RCC 7860 (cell line): ENCODE measurements around the gene FAT2.
"Not testable (repeated sequence)": the region's sequence is repeated elsewhere in the genome, so short reads cannot be mapped to it uniquely, and the experiment has no call there.

Experiments
- DNase-seq: peaks from one replicate; pipeline ENCODE4 v3.0.0-alpha.2; 2015; ENCODE audit warnings: low spot score
- FAIRE-seq: peaks from 2 replicates; lab custom pipeline; 2012; peaks lifted over from hg19 to GRCh38; lab: Jason Lieb, UNC

The FAT2 gene

DNA sequence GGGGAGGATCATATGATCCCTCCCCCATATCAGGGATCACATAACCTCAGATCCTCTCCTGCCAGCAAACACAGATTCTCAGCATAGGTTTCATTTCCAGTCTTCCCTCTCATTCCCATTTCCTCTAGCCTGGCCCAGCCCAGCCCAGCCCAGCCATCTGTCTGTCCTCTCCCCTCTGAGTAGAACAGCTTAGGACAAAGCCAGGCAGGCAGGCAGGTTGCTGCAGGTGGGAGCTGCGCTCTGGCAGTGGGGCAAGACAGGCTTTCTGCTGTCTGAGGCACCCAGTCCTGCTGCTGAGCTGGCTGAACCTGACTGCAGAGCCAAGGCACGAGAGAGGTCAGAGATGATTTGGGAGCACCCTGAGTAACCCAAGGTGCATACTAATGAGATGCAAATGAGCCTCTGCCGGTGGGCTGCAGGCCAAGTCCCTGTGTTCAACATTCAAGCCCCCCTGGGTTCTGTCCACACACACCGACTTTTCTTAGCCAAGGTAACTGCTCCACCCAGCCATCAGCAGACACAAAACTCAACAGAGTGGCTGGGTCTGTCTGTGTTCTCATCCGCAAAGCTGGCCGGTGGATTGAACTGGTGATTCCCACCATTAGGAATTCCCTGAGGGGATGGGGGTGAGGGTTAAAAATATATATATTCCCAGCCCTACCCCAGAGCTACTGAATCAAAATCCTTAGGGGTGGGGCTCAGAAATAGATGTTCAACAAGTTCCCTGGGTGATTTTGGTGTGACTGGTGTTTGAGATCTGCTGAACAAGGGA is 9.1 kb downstream of the FAT2 start:
- no peak for DNase-seq

DNA sequence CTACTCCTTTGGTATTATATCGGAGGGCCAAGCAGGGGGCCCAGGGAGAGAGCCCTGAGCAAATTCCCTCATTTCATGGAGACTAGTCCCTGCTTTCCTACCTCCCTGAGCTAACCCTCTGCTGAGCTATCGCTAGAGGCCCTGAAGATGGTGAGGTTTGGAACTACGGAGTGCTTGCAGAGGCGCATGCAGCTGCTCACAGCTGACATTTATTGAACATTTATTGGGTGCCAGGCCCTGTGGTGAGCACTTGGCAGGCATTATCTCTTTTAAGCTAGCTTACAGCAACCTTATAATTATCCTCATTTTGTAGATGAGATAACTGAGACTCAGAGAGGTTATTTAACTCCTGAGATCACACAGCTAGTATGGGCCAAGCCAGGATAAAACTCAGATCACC is 9.8 kb downstream of the FAT2 start:
- no peak for DNase-seq

More for the DNA sequence above, 9.1 kb downstream of the FAT2 start:
- FAIRE-seq = no peak

DNA sequence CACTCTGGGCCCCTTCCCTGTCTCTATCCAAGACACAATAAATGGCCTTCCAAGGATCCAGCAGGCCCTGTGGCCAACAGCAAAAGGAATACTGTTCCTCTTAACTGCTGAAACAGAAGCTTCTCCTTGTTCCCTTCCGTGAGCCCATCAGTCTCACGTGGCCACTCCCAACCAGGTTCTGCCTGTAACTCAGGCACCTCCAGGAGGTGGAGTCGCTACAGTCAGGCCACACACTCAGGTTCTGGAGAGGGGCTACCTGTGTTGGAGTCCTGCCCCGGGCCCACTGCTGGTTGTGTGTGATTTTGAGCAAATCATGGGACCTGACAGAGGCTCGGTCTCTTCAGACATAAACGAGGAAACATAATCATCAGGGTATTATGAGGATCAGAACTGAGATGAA is 10.3 kb downstream of the FAT2 start:
- DNase-seq (no peak), FAIRE-seq (no peak)

More for the DNA sequence above, 9.8 kb downstream of the FAT2 start:
- no peak for FAIRE-seq

DNA sequence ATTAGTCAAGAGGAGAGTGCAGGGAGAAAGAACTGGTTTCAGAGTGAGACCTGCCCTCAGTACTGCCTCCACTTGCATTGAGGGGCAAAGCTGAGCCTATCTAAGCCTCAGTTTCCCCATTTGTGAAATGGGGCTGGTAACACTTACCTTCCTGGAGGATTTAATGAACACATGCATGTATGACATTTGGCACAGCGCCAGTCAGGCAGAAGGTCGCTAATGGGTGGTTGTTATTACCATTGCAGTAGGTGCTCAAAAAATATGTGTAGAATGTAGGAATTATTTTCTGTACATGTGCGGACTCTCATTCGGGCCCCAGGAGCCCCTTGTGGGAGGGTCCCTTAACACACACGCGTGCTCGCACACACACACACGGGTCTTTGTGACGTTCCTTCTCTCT is 10.9 kb downstream of the FAT2 start:
- FAIRE-seq (no peak), DNase-seq (no peak)

DNA sequence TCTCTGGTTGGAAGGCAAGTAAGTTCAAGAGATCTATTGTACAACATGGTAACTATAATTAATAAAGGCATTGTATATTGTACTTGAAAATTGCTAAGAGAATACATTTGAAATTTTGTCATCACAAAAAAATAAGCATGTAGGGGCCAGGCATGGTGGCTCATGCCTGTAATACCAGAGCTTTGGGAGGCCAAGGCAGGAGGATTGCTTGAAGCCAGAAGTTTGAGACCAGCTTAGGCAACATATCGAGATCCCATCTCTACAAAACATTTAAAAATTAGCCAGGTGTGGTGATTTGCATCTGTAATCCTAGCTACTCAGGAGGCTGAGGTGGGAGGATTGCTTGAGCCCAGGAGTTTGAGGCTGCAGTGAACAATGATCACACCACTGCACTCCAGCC is 12.0 kb downstream of the FAT2 start:
- FAIRE-seq, DNase-seq: not testable (repeated sequence)

DNA sequence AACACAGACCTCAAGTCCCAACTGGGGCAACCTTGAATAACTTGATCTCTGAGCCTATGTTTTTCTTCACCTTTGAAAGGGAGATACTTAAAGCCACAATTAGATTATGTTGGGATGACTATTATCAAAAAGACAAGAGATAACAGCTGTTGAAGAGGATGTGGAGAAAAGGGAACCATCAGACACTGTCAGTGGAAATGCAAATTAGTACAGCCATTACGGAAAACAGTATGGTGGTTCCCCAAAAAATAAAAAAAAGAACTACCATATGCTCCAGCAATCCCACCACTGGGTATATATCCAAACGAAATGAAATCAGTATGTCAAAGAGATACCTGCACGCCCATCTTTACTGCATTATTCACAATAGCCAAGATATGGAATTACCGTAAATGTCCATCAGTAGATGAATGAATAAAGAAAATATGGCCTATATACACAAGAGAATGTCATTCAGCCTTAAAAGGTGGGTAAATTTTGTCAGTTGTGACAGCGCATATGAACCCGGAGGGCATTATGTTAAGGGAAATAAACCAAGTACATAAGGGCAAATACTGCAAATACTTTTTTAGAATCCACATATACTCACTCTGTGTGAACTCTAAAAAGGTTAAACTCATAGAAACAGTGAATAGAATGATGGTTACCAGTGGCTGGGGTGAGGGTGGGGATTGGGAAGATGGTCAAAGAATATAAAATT is 12.7 kb downstream of the FAT2 start:
- DNase-seq (no peak), FAIRE-seq (no peak)

DNA sequence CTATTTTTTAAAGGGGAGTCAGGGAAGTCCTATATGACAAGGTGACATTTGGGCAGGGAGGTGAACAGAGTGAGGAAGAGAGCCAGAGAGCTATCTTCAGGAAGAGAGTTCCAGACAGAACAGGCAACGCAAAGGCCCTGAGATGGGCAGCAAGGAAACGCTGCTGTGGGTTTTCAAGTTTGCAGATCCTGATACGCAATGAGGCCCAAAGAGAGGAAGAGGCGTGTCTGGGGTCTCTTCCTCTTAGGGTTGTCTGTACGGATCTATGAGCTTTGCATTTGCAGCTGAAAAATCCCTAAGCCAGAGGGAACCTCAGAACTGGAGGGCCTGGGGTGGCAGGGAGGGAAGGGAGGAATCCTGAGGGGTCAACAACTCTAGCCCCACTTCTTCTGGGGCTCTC is 13.6 kb downstream of the FAT2 start:
- no peak for FAIRE-seq

DNA sequence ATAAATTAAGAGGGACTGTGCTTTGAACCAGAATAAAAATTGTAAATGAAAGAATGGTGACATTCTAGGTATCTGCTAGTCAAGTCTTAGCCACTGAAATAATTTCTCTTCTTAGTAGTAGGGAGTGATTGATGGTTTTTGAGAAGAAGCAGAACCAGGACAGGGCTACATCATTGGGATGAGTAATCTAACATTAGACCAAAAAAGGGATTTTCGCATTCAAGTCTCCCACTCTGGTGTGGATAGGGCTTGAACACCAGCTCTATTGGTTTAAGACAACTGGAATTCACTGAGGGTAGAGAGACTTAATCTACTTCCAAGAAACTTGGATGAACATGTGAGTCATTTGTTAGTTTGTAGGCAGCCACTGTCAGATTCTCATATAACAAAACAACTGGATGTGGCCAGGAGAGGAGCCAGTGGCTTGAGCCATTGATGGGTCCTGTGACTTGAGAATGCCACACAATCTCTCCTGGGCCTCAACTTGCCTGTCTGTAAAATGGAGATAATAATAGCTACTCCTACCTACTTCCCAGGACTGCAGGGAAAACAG is 16.6 kb downstream of the FAT2 start:
- DNase-seq (no peak), FAIRE-seq (no peak)

More for the DNA sequence above, 13.6 kb downstream of the FAT2 start:
- DNase-seq = no peak

DNA sequence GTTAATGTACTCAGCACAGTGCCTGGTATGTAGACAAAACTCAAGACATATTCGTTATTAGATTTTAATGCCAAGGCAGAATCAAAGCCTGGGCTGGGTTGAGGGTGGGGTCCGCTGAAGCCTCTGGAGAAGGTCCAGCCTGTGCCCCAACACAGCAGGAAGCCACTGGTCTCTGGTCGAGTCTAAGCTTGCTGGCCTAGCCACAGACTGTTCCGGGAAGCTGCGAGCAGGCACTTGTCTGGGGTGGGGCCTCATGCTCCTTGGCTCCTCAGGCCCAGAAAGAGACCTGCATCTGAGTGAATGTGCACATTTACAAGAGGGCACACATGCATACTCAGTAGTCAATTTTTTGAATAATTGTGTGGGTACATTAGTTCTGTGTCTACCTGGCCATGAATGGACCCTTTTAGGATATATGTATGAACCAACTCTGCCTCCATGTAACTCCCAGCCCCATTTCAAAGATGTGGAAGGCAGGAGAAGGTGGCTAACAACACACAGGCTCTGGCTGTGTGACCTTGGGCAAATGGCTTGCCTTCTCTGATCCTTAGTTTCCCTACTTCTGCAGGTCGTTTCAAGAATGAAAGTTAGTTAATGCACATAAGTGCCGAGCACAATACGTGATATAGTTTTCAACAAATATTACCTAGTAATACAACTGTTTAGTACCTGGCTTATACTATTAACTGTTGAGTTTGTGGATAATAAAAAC is 18.3 kb downstream of the FAT2 start:
- no peak for FAIRE-seq

DNA sequence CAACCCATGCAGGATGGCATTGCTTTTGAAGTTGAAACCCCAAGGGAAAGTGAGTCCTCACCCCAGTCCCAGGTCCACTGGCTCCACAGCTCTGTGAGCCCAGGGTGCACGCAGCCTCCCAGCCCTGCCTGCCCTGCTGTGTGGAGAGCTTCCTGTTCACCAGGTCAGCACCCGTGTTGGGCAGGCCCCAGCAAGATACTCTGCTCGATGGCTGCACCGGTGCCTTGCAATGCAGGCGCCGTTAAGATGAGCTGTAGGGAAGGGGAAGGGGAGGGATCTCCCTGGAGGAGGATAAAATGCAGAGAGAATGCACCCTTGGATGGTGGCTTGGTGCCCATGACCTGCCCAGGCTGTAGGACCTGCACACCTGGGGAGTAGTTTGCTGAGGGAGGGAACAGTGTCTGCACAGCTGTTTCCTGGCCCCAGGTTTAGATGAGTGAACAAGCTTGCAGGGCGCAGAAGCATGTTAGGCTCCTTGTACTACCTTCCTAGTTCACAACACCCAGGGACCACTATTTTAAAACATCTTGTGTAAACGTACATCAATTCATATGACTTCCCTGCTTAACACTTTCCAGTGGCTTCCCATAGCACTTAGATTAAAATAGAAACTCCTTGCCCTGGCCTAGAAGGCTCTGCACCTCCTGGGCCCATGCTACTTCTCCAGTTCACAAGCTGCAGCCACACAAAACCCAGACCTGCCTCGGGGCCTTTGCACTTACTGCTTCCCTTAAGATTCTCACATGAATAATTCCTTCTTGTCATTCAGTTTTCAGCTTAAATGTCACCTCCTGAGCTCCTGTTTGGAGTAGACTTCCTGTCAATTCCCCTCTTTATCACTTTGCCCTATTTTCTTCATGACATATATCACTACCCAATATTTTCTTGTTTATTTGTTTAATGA is 19.6 kb downstream of the FAT2 start:
- no peak for DNase-seq
- no peak for FAIRE-seq

More for the DNA sequence above, 18.3 kb downstream of the FAT2 start:
- DNase-seq = no peak

DNA sequence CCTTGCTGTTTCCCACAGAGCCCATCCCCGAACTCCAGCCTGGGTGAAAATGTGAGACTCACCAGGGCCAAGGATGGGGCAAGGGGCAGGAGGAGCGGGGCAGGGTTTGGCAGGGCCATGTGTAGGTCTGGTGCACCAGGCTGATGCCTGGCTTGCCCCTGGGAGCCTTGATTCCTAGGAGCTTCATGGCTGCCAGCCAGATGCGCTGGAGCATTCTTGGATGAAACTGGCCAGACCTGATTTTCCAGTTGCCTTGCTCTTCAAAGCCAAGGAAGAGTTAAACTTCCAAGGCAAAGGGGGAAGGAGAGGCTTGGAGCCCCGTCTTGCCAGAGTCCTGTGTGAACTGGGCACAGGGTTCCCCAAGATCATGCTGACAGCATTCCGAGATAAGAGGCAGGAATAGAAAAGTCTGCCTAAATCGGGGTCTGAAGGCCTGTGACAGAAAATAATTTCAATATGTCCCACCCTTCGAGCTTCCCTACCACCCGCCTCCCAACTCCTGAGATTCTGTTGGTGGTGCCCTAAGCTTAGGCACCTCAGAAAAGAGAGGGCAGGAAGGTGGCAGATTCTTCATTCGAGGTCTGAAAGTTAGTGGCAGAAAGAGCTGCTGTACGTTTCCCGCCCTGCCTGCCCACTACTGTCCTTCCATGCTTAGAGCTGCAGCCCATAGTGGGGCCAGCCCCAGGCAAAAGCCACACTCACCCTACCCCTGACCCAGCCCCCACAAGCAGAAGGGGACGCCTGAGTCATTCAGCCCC is 20.4 kb downstream of the FAT2 start:
- FAIRE-seq (no peak), DNase-seq (no peak)

DNA sequence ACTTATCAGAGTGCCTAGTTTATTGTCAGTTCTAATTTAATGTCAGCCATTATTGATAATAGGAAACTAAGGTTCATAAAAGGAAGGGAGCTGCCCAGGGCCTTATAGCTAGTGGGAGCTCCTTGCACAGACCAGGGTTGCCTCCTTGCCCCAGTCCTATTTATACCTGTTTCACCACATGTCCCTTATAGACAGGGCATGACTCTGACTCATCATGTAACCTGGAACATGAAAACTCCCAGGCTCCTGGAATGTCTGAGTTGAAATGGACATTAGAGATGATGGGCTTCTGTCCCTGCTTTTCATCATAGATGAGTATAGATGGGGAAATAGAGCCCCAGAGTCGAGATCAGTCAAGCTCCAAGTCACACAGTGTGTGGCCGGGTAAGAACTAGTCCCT is 21.1 kb downstream of the FAT2 start:
- FAIRE-seq = no peak
- peak; percentile 5 for DNase-seq

DNA sequence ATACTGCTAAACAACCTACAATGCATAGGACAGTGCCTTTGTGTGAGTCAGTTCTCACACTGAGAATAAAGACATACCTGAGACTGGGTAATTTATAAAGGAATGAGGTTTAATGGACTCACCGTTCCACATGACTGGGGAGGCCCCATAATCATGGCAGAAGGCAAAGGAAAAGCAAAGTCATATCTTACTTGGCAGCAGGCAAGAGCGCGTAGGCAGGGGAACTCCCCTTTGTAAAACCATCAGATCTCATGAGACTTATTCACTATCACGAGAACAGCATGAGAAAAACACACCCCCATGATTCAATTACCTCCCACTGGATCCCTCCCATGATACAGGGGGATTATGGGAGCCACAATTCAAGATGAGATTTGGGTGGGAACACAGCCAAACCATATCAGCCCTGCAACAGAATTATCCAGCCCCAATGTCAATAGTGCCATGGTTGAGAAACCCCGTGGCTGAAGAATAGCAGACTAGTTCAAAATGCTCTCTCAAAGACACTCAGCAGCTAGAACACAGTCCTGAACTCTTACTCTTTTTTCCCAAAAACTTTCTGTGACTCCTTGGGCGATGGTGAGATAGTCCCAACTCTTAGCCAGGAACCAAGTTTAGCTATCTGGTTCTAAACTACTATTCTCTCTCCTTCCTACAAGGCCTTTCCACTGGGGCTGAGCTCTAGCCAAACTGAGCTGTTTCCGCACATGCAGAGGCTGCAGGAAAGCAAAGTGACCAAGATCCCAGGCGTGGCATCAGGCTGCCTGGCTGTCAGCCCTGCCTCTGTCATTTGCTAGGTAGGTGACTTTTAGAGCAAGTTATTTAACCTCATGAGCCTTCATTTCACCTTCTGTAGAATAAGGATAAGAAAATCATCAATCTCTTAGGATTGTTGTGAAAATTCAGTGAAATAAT is 21.7 kb downstream of the FAT2 start:
- DNase-seq (peak; percentile 87), FAIRE-seq (peak; percentile 94)

DNA sequence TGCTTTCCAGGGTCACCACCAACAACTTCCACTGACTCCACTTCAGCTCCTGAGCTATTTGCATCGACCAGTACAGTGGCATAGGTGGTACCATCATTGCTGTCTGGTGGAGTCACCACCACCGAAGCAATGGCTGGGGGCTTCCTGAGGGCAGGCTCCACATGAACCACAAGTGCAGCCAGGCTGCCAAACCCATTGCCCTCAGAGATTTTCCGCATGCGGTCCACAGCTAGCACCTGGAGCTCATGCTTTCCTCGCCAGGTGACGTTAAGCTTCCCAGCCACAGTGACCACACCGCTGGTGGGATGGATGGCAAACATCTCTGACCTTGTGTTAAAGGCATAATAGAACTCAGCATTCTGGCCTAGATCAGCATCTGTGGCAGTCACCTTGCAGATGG is 23.1 kb downstream of the FAT2 start:
- DNase-seq = no peak
- no peak for FAIRE-seq

DNA sequence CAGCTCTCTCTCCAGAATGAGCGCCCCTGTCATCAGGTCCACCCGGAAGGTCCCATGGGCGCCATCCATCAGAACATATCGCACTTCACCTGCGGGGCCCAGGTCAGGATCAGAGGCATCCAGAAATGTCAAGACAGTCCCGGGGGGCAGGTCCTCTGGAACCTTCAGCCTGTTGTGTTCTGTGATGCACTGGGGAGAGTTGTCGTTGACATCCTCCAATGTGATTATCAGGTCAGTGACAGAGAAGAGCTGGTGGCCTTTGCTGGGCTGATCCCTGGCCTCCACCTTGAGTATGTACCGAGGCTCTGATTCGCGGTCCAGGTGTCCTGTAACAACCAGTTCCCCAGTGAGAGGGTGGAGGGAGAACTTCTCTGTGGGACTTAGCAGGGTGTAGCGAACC is 25.2 kb downstream of the FAT2 start:
- no peak for FAIRE-seq

DNA sequence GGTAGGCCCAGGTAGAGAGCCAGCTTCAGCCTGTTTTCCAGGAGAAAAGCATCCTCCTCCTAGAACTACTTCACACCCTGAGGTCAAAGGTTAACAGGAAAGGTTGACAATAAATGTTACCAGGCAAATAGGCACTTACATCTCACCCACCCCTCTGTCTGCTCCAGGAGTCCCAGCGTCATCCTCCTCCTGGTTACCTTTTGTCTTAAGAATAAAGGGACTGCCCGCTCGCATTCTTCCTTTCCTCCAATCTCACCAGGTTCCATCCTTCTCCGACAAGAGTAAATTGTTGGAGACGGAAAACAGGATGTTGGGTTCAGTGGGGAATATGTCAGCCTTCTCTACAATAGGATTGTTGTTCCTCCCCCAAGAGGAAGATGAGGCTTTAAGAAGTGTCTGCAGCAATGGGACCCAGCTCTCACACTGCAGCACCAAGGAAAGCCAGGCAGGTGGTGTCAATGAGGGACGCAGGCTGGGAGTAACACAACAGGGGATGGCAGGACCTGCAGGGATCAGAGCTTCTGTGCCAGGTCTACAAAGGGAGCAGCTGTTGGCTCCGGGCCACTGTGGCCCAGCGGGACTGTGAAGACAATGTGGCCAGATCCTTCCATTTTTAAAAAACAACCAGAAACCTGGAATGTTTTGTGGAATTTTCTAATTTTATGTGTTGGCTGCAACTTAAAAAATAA is 29.0 kb downstream of the FAT2 start:
- DNase-seq = no peak
- FAIRE-seq = no peak

More for the DNA sequence above, 25.2 kb downstream of the FAT2 start:
- no peak for DNase-seq

DNA sequence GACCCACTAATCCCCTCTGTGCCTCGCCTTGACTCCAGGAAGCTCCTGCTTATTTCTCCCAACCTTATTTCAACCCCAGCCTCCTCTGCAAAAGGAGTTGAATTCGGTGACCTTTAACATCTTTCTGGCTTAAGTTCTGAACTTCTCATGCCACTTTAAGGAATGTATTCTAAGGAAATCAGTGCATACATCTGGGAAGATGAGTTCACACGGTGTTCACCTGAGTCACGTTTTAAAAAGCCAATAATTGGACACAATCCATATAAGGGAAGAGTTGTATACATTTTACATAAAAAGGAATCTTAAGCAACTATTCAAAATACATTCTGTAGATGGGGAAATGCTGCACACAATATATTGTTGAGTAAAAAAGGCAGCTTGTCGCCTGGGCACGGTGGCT is 33.2 kb downstream of the FAT2 start:
- no peak for FAIRE-seq
- DNase-seq = no peak

DNA sequence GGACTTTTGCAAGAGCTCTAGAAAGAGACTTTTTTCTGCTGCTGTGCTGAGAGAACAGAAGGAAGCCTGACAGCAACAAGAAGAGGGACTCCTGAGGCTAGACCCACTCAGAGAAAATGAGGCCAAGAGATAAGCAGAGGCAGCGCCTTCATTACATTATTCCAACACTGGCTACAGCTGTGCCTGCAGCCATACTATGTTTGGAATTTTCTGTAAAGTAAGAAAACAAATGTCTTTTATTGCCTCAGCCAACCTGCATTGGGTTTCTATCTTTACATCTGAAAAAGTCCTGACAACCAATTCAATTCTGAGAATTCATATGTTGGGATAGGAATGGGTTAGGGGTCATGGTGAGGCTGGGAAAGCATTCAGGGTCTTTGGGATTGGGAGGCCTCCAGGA is 33.7 kb downstream of the FAT2 start:
- no peak for FAIRE-seq
- no peak for DNase-seq
